ENCODE data around the gene CCNI2.

Gene CCNI2

DNA sequence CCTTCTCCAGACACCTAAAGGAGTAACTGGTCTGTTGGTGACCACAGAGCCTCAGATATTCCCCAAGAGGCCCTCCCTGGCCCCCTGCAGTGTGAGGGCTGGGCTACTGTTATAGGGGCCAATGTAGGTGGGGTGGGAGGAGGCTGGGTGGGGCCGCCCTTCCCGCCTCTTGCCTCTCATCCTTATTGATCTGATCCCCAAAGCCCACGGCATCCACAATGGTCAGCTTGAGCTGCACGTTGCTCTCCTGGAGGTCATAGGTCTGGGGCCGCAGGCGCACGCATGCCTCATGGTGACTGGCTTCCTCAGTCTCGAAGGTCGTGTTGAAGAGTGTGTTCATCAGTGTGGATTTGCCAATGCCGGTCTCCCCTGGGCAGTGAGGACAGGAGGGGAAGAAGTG is 16.8 kb downstream of the CCNI2 start:
- Histone ChIP-seq H2AFZ (no peak overlapping the region), H3K4me3 (ENCODE audit: low read depth, low read length) (no peak overlapping the region), H3K27me3 (ENCODE audit: control insufficient read depth, insufficient read depth, low read length) (no peaks in the 10 kb centered on the region), H3K9ac (no peak overlapping the region), H3K4me2 (ENCODE audit: low read length) (no peak overlapping the region), H3K79me2 (peaks cover 23% of the 10 kb centered on the region), H3K4me1 (peaks cover 3% of the 10 kb centered on the region), H3K36me3 (ENCODE audit: control insufficient read depth, insufficient read depth, low read length) (no peaks in the 10 kb centered on the region), H3K9me3 (ENCODE audit: control insufficient read depth, low read length) (no peaks in the 10 kb centered on the region), H3K27ac (no peak overlapping the region)
- TF ChIP-seq CTCF (IDR thresholded peaks at IDR 0.05): no peak

- no peak for TF ChIP-seq CTCF (IDR thresholded peaks at IDR 0.05)
- H3K4me1 ChIP-seq: peaks cover 3% of the 10 kb centered on the region
- no peak overlapping the region for H3K9ac ChIP-seq
- H2AFZ ChIP-seq: no peak overlapping the region
- no peak overlapping the region for H3K4me3 ChIP-seq (ENCODE audit: low read depth, low read length)
- H3K27me3 ChIP-seq (ENCODE audit: control insufficient read depth, insufficient read depth, low read length): no peaks in the 10 kb centered on the region
- no peak overlapping the region for H3K4me2 ChIP-seq (ENCODE audit: low read length)
- peaks cover 29% of the 10 kb centered on the region for H3K79me2 ChIP-seq
- no peaks in the 10 kb centered on the region for H3K9me3 ChIP-seq (ENCODE audit: control insufficient read depth, low read length)
- no peaks in the 10 kb centered on the region for H3K36me3 ChIP-seq (ENCODE audit: control insufficient read depth, insufficient read depth, low read length)
- H3K27ac ChIP-seq: no peak overlapping the region
Measured at GRCh38 chr5:132764671-132765238, 17.5 kb downstream of the CCNI2 start.

- no peak overlapping the region for H2AFZ ChIP-seq
- H3K9me3 ChIP-seq (ENCODE audit: control insufficient read depth, low read length): no peaks in the 10 kb centered on the region
- no peak for TF ChIP-seq CTCF (IDR thresholded peaks at IDR 0.05)
- H3K9ac ChIP-seq: no peak overlapping the region
- H3K27me3 ChIP-seq (ENCODE audit: control insufficient read depth, insufficient read depth, low read length): no peaks in the 10 kb centered on the region
- H3K4me2 ChIP-seq (ENCODE audit: low read length): no peak overlapping the region
- peaks cover 29% of the 10 kb centered on the region for H3K79me2 ChIP-seq
- peaks cover 3% of the 10 kb centered on the region for H3K4me1 ChIP-seq
- H3K27ac ChIP-seq: no peak overlapping the region
- H3K36me3 ChIP-seq (ENCODE audit: control insufficient read depth, insufficient read depth, low read length): no peaks in the 10 kb centered on the region
- H3K4me3 ChIP-seq (ENCODE audit: low read depth, low read length): no peak overlapping the region
Measured at GRCh38 chr5:132765311-132766019, 18.2 kb downstream of the CCNI2 start.

DNA sequence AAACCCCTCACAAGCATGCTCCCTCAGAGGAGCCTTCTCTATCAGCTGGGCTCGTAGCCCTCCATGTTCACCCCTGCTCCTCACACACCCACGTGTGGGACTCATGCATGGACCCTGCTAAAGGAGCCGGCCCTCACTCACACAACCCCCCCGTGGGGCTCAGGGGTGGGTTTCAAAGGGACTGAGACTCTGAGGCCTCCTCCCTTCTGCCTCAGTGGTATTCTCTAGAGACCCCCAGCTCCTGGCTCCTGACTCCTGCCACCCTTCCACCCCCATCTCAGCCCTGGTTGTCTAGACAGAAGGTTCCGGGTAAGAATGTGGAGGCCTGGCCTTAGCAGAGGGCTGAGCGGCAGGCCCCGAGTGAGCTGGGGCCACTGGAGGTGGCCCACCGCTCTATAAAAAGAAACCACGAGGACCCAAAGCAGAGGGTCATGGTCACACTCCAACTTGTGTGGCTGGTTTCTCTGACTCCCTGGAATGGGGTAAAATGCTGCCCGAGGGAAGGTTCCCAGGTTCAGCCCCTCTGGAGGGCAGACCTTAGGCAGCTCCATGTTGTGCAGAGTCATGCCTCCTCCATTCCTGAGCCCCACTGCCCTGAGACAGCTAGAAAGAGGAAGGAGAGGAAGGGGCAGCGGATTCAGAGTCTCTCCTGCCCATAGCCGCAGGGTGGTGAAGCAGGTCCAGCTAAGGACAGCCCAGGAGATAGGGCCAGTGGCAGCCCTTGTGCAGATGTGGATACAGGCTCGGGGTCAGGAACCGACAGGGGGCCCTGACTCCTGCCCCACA is 19.0 kb downstream of the CCNI2 start:
- no peak overlapping the region for H3K9ac ChIP-seq
- peaks cover 29% of the 10 kb centered on the region for H3K79me2 ChIP-seq
- peaks cover 3% of the 10 kb centered on the region for H3K4me1 ChIP-seq
- no peak overlapping the region for H3K4me3 ChIP-seq (ENCODE audit: low read depth, low read length)
- H3K9me3 ChIP-seq (ENCODE audit: control insufficient read depth, low read length): no peaks in the 10 kb centered on the region
- H3K27ac ChIP-seq: no peak overlapping the region
- TF ChIP-seq CTCF (IDR thresholded peaks at IDR 0.05): no peak
- H3K27me3 ChIP-seq (ENCODE audit: control insufficient read depth, insufficient read depth, low read length): no peaks in the 10 kb centered on the region
- H3K4me2 ChIP-seq (ENCODE audit: low read length): no peak overlapping the region
- H3K36me3 ChIP-seq (ENCODE audit: control insufficient read depth, insufficient read depth, low read length): no peaks in the 10 kb centered on the region
- H2AFZ ChIP-seq: no peak overlapping the region

Measured in parathyroid adenoma (tissue), 2 donors.